Vagina (tissue), 2 donors: Measurements from ENCODE around the gene WWTR1. TPM values are rescaled to one million over a fixed set of nuclear protein-coding genes. Genes with fewer than 3 reads are reported as not detected.
A peak's percentile ranks its signal among the peaks of the same experiment; 100 is the strongest.

Experiments used
- DNase-seq, 2 donors: peaks; one replicate each; pipeline ENCODE4 v3.0.0-alpha.2; 2017; ENCODE audit errors: extremely low spot score in 2 of 2
- H3K27ac ChIP-seq: fragments of 200-600 bp; sonication (generic); one replicate; pipeline ENCODE4 v1.5.1; 2019
- H3K27me3 ChIP-seq: fragments of 200-600 bp; sonication (generic); one replicate; pipeline ENCODE4 v1.5.1; 2019
- H3K36me3 ChIP-seq, 2 donors: fragments of 200-600 bp; sonication (generic); one replicate each; pipeline ENCODE4 v1.5.1; 2017 to 2019
- H3K4me1 ChIP-seq: fragments of 200-600 bp; sonication (generic); one replicate; pipeline ENCODE4 v1.5.1; 2019
- H3K4me3 ChIP-seq, 2 donors: fragments of 200-600 bp; sonication (generic); 1 replicate in 1 of 2; 2 replicates in 1 of 2; pipeline ENCODE4 v1.5.1; 2016 to 2019
- H3K9me3 ChIP-seq: fragments of 200-600 bp; sonication (generic); one replicate; pipeline ENCODE4 v1.5.1; 2019
- CTCF ChIP-seq, 3 experiments: fragments of 450-650 bp in 2 of 3; fragments of 200-600 bp in 1 of 3; sonication (generic) in 1 of 3; IDR thresholded peaks; one replicate each; pipeline ENCODE4 v1.5.1; 2017 to 2019; ENCODE audit warnings: antibody characterized with exemption in 3 of 3, mild to moderate bottlenecking in 2 of 3, moderate library complexity in 2 of 3
- POLR2A ChIP-seq, 2 donors: fragments of 450-650 bp; IDR thresholded peaks; one replicate each; pipeline ENCODE4 v1.6.1; 2017; ENCODE audit warnings: antibody characterized with exemption in 2 of 2, mild to moderate bottlenecking in 2 of 2, moderate library complexity in 2 of 2
- POLR2AphosphoS5 ChIP-seq, 2 donors: sonication (generic); formaldehyde crosslinking; IDR thresholded peaks; one replicate each; pipeline ENCODE4 v1.9.0; 2017; ENCODE audit warnings: antibody characterized with exemption in 2 of 2, mild to moderate bottlenecking in 2 of 2, low read depth in 1 of 2; ENCODE audit not compliant: insufficient read depth in 1 of 2
- intact Hi-C: fragments of 100-400 bp; cut with DNase I; formaldehyde crosslinking; loops from one replicate; pipeline ENCODE4 v1.15.1; 2023
- total RNA-seq: library from RNA; depleted of rRNA; stranded (reverse); fragments of >200 nt; gene quantifications from one replicate; pipeline ENCODE4 v1.2.3, GENCODE V29; 2016

The WWTR1 gene
- total RNA-seq, 1 donor from 2014 or later = 181 TPM

- TF ChIP-seq POLR2AphosphoS5 (IDR thresholded peaks at IDR 0.05; ENCODE audit: insufficient read depth in 1 of 2, low read depth in 1 of 2) (no peak), POLR2A (IDR thresholded peaks at IDR 0.05) (no peak), CTCF (IDR thresholded peaks at IDR 0.05) (no peak)
- Histone ChIP-seq H3K9me3 (no peaks in the 10 kb centered on the region), H3K27ac (no peak overlapping the region), H3K4me1 (no peaks in the 10 kb centered on the region), H3K4me3 (no peak overlapping the region), H3K36me3 (no peaks in the 10 kb centered on the region), H3K27me3 (no peaks in the 10 kb centered on the region)
- intact Hi-C loops = loop anchor here (10.0 kb wide), 1 partner anchor 281 kb away; no protein-coding TSS in a partner anchor
- DNase-seq = peak in 1 of 2 donors; percentile 65
Observed at GRCh38 chr3:149493315-149494021, 164.4 kb downstream of the WWTR1 start.

- intact Hi-C loops = loop anchor here (10.0 kb wide), 1 partner anchor 284 kb away; no protein-coding TSS in a partner anchor
- no peak for DNase-seq
- H3K9me3 ChIP-seq = no peaks in the 10 kb centered on the region
- H3K36me3 ChIP-seq = no peaks in the 10 kb centered on the region
- no peak for TF ChIP-seq POLR2AphosphoS5 (IDR thresholded peaks at IDR 0.05; ENCODE audit: insufficient read depth in 1 of 2, low read depth in 1 of 2)
- TF ChIP-seq CTCF (IDR thresholded peaks at IDR 0.05) = no peak
- TF ChIP-seq POLR2A (IDR thresholded peaks at IDR 0.05) = no peak
- no peak overlapping the region for H3K27ac ChIP-seq
- no peaks in the 10 kb centered on the region for H3K4me1 ChIP-seq
- H3K27me3 ChIP-seq = no peaks in the 10 kb centered on the region
- no peak overlapping the region for H3K4me3 ChIP-seq
Observed at GRCh38 chr3:149490260-149490971, 167.4 kb downstream of the WWTR1 start.

GRCh38 chr3:149489060-149489690 is 168.7 kb downstream of the WWTR1 start:
- intact Hi-C loops = no loop called here
- peak in 1 of 2 donors; percentile 52 for DNase-seq
- no peaks in the 10 kb centered on the region for H3K9me3 ChIP-seq
- H3K4me1 ChIP-seq = no peaks in the 10 kb centered on the region
- no peaks in the 10 kb centered on the region for H3K27me3 ChIP-seq
- TF ChIP-seq CTCF (IDR thresholded peaks at IDR 0.05) (no peak), POLR2AphosphoS5 (IDR thresholded peaks at IDR 0.05; ENCODE audit: insufficient read depth in 1 of 2, low read depth in 1 of 2) (no peak), POLR2A (IDR thresholded peaks at IDR 0.05) (no peak)
- H3K36me3 ChIP-seq = no peaks in the 10 kb centered on the region
- no peak overlapping the region for H3K27ac ChIP-seq
- H3K4me3 ChIP-seq = no peak overlapping the region

- Histone ChIP-seq H3K27me3 (no peaks in the 10 kb centered on the region), H3K36me3 (no peaks in the 10 kb centered on the region), H3K4me1 (no peaks in the 10 kb centered on the region), H3K9me3 (no peaks in the 10 kb centered on the region), H3K4me3 (no peak overlapping the region), H3K27ac (no peak overlapping the region)
- intact Hi-C loops = no loop called here
- no peak for DNase-seq
- no peak for TF ChIP-seq POLR2AphosphoS5 (IDR thresholded peaks at IDR 0.05; ENCODE audit: insufficient read depth in 1 of 2, low read depth in 1 of 2)
- no peak for TF ChIP-seq CTCF (IDR thresholded peaks at IDR 0.05)
- no peak for TF ChIP-seq POLR2A (IDR thresholded peaks at IDR 0.05)
Observed at GRCh38 chr3:149487598-149488197, 170.1 kb downstream of the WWTR1 start.
